HepG2 (cell line): Measurements from ENCODE around the gene CCNG1. TPM values are rescaled to one million over a fixed set of nuclear protein-coding genes. Genes with fewer than 3 reads are reported as not detected.

ENCODE experiments used
- ATAC-seq: fragments of 200-7000 bp; cut with Tn5 transposase; 3 replicates; pipeline ENCODE4 v1.9.1; 2020; ENCODE audit warnings: mild to moderate bottlenecking, moderate library complexity
- BruUV-seq: library from RNA; stranded (reverse); fragments of 400-500 nt; replicated peaks from 2 replicates; lab custom pipeline; 2021; lab: Mats Ljungman, UMichigan
- CTCF ChIA-PET: fragments of 300-600 bp; formaldehyde crosslinking; extraction: SDS; loops from one replicate; lab custom pipeline; 2021; ENCODE audit warnings: low total read pairs, inconsistent platforms, low intra/inter-chr PET ratio; lab: Yijun Ruan, JAX
- POLR2A ChIA-PET: fragments of 350-600 bp; sonication (Branson Sonifier 250); formaldehyde crosslinking; loops from one replicate; lab custom pipeline; 2020; ENCODE audit warnings: antibody characterized with exemption, inconsistent platforms; lab: Yijun Ruan, JAX
- DNase-seq: peaks from one replicate; pipeline ENCODE4 v3.0.0-alpha.2; 2015; ENCODE audit warnings: low spot score
- FAIRE-seq: peaks from 3 replicates; lab custom pipeline; 2011; peaks lifted over from hg19 to GRCh38; lab: Jason Lieb, UNC
- H2AFZ ChIP-seq: one replicate; pipeline ENCODE4 v1.6.1; 2011; ENCODE audit warnings: low read length, inconsistent platforms
- H3K27ac ChIP-seq: fragments of 300-600 bp; 3 replicates; pipeline ENCODE4 v1.8.0; 2011; ENCODE audit warnings: mixed run types, mild to moderate bottlenecking, mixed read lengths, low read length, inconsistent platforms; ENCODE audit not compliant: insufficient read depth; ENCODE audit errors: extremely low read length
- H3K27me3 ChIP-seq, 2 experiments: fragments of 200-600 bp in 1 of 2; 2 replicates in 1 of 2; 3 replicates in 1 of 2; pipeline versions ENCODE4 v1.6.0 to v1.8.0; 2011; ENCODE audit warnings: low read length in 2 of 2, mild to moderate bottlenecking in 2 of 2, moderate library complexity in 2 of 2, inconsistent platforms in 1 of 2; ENCODE audit not compliant: insufficient read depth in 2 of 2, control insufficient read depth in 1 of 2
- H3K36me3 ChIP-seq, 2 experiments: fragments of 200-600 bp in 1 of 2; replicated peaks in 1 of 2; 2 replicates in 1 of 2; 3 replicates in 1 of 2; pipeline versions ENCODE4 v1.5.1 to v1.8.0; 2011; ENCODE audit warnings: low read length in 2 of 2, inconsistent platforms in 1 of 2; ENCODE audit not compliant: insufficient read depth in 2 of 2, control insufficient read depth in 1 of 2
- H3K4me1 ChIP-seq: 2 replicates; pipeline ENCODE4 v1.5.1; 2012; ENCODE audit warnings: low read length, inconsistent platforms; ENCODE audit not compliant: insufficient read depth
- H3K4me2 ChIP-seq: 2 replicates; pipeline ENCODE4 v1.6.0; 2011; ENCODE audit warnings: low read depth, low read length, inconsistent platforms
- H3K4me3 ChIP-seq, 3 experiments: fragments of 200-600 bp in 1 of 3; sonication (generic), shearing (Covaris generic) in 1 of 3; replicated peaks in 1 of 3; 2 replicates each; pipeline ENCODE4 v1.5.1; 2011 to 2016; ENCODE audit warnings: low read length in 3 of 3, inconsistent platforms in 2 of 3, low read depth in 2 of 3, mild to moderate bottlenecking in 2 of 3, control low read depth in 1 of 3, mixed read lengths in 1 of 3; ENCODE audit not compliant: insufficient read depth in 1 of 3
- H3K79me2 ChIP-seq: one replicate; pipeline ENCODE4 v1.6.1; 2011; ENCODE audit warnings: low read length, inconsistent platforms; ENCODE audit not compliant: insufficient read depth
- H3K9ac ChIP-seq: 2 replicates; pipeline ENCODE4 v1.6.0; 2011; ENCODE audit warnings: mild to moderate bottlenecking, low read depth, low read length, inconsistent platforms; ENCODE audit not compliant: insufficient read depth
- H3K9me3 ChIP-seq: 2 replicates; pipeline ENCODE4 v1.5.1; 2012; ENCODE audit warnings: mild to moderate bottlenecking, low read length
- H4K20me1 ChIP-seq: 2 replicates; pipeline ENCODE4 v1.6.0; 2011; ENCODE audit warnings: inconsistent platforms, mild to moderate bottlenecking, low read length, moderate library complexity; ENCODE audit not compliant: insufficient read depth
- ARNT ChIP-seq: fragments of 450-650 bp; IDR thresholded peaks from 2 replicates; pipeline ENCODE4 v1.6.1; 2017
- CEBPB ChIP-seq: IDR thresholded peaks from 2 replicates; pipeline ENCODE4 v1.6.1; 2011; ENCODE audit warnings: low read depth, low read length, improper control_type of control experiment, borderline replicate concordance
- CEBPG ChIP-seq: IDR thresholded peaks from 2 replicates; pipeline ENCODE4 v1.6.1; 2016
- HNRNPUL1 ChIP-seq: fragments of 200-400 bp; formaldehyde crosslinking; IDR thresholded peaks from 2 replicates; pipeline ENCODE4 v1.6.1; 2017; ENCODE audit warnings: low read depth, mild to moderate bottlenecking, low read length, moderate library complexity
- IRF2 ChIP-seq: IDR thresholded peaks from 2 replicates; pipeline ENCODE4 v1.6.1; 2018; ENCODE audit warnings: missing genetic modification reagents, missing compliant biosample characterization
- NFE2L1 ChIP-seq: sonication (generic); formaldehyde crosslinking; IDR thresholded peaks from 2 replicates; pipeline ENCODE4 v1.4.0; 2020; ENCODE audit warnings: missing genetic modification reagents, mild to moderate bottlenecking, borderline replicate concordance
- RARA ChIP-seq: IDR thresholded peaks from 2 replicates; pipeline ENCODE4 v1.6.1; 2016; ENCODE audit warnings: missing genetic modification reagents, missing compliant biosample characterization
- RFXANK ChIP-seq: IDR thresholded peaks from 2 replicates; pipeline ENCODE4 v1.6.1; 2016
- RXRB ChIP-seq: IDR thresholded peaks from 2 replicates; pipeline ENCODE4 v1.6.1; 2016; ENCODE audit warnings: borderline replicate concordance, missing genetic modification reagents, missing compliant biosample characterization
- STAG1 ChIP-seq: sonication (generic); formaldehyde crosslinking; IDR thresholded peaks from 2 replicates; pipeline ENCODE4 v1.4.0; 2020; ENCODE audit warnings: missing genetic modification reagents
- ZNF205 ChIP-seq: IDR thresholded peaks from 2 replicates; pipeline ENCODE4 v1.6.1; 2018; ENCODE audit warnings: missing biosample characterization, missing genetic modification reagents
- ZNF549 ChIP-seq: sonication (generic); formaldehyde crosslinking; IDR thresholded peaks from 2 replicates; pipeline ENCODE4 v1.5.0; 2020; ENCODE audit warnings: missing genetic modification reagents
- ZNF703 ChIP-seq: sonication (generic); formaldehyde crosslinking; IDR thresholded peaks from 2 replicates; pipeline ENCODE4 v1.5.1; 2020; ENCODE audit warnings: missing genetic modification reagents, mild to moderate bottlenecking, moderate library complexity, borderline replicate concordance
- ZNF782 ChIP-seq: sonication (generic); formaldehyde crosslinking; IDR thresholded peaks from 2 replicates; pipeline ENCODE4 v1.4.0; 2020; ENCODE audit warnings: missing genetic modification reagents, mild to moderate bottlenecking, borderline replicate concordance
- ZNF883 ChIP-seq: sonication (generic); formaldehyde crosslinking; IDR thresholded peaks from 2 replicates; pipeline ENCODE4 v1.5.1; 2020; ENCODE audit warnings: mild to moderate bottlenecking, missing genetic modification reagents; ENCODE audit errors: not compliant biosample characterization
- WGBS: methylation state at CpG from one replicate; pipeline ENCODE4 v1.1.6; 2017; ENCODE audit warnings: low lambda C conversion rate; 5-methylcytosine and 5-hydroxymethylcytosine counted together
- in situ Hi-C: cut with HindIII; loops from 2 replicates; pipeline ENCODE4 v1.10.0; 2017; ENCODE audit warnings: low pct_unique_long_range_greater_than_20kb; ENCODE audit not compliant: extremely low pct_ligation_motif_present
- intact Hi-C: fragments of 100-400 bp; cut with micrococcal nuclease; formaldehyde crosslinking; loops from one replicate; pipeline ENCODE4 v1.10.0; 2022; ENCODE audit not compliant: unreplicated experiment
- polyA plus RNA-seq, 8 experiments: library from polyadenylated mRNA; depleted of rRNA in 3 of 8; stranded (reverse) in 7 of 8; unstranded in 1 of 8; fragments of >200 nt; fragmentation: Illumina TruSeq in 4 of 8; extraction: Trizol in 4 of 8; gene quantifications; 2 replicates each; pipeline versions ENCODE4 v1.2.1 to v1.2.3, GENCODE V29; 2011 to 2016; ENCODE audit warnings: low read depth in 4 of 8, missing spikeins in 1 of 8, mixed read lengths in 1 of 8; ENCODE audit not compliant: insufficient read depth in 1 of 8
- total RNA-seq, 5 experiments: library from RNA; depleted of rRNA; stranded (reverse); fragments of >200 nt; fragmentation: Illumina TruSeq; extraction: Trizol; gene quantifications; 2 replicates each; pipeline ENCODE4 v1.2.3, GENCODE V29; 2016; ENCODE audit warnings: low read depth in 1 of 5
- TF ChIP-seq, protein P1 (sequence below): sonication (generic); formaldehyde crosslinking; IDR thresholded peaks from 2 replicates; pipeline ENCODE4 v1.4.0; 2020; ENCODE audit warnings: missing genetic modification reagents, borderline replicate concordance
- TF ChIP-seq, protein P2 (sequence below): sonication (generic); formaldehyde crosslinking; IDR thresholded peaks from 2 replicates; pipeline ENCODE4 v1.5.0; 2020; ENCODE audit warnings: mild to moderate bottlenecking, missing genetic modification reagents, moderate library complexity
- TF ChIP-seq, protein P3 (sequence below): sonication (generic); formaldehyde crosslinking; IDR thresholded peaks from 2 replicates; pipeline ENCODE4 v1.4.0; 2020; ENCODE audit warnings: mild to moderate bottlenecking, missing genetic modification reagents
- TF ChIP-seq, protein P4 (sequence below): sonication (generic); formaldehyde crosslinking; IDR thresholded peaks from 2 replicates; pipeline ENCODE4 v1.5.0; 2020; ENCODE audit warnings: missing genetic modification reagents

Gene CCNG1
- total and polyA plus RNA-seq, 2 of the 13 experiments (the other 11 are each of a cell fraction or from before 2014, with no cell fraction given): 181 to 353 TPM

DNA sequence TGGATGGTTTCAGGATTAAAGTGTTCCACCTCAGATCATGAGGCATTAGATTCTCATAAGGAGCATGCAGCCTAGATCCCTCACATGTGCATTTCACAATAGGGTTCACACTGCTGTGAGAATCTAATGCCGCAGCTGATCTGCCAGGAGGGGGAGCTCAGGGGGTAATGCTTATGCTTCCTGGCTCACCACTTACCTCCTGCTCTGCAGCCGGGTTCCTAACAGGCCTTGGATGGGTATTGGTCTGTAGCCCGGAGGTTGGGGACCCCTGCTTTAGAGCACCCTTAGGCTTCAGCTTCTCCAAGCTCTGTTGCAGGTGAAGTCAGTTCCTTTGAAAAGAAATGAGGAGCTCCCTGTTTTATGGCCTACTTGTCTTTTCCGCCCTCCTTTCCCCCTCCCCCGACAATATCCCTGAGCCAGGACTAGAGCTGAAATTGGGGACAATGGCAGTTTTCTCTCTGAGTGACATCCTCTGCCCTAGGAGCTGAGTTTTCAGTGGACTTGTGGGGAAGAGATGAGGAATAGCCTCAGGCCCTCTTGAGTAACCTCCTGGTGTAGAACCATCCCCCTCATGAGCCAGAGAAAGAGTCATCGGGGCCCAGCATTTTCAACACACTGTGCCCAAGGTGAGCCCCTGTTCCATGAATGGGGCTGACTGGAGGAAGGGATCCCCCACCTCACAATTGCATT, 51.8 kb downstream of the CCNG1 start:
- peaks cover 2 to 27% of the 10 kb centered on the region in 2 experiments; a peak in 4 of 5 replicates for H3K36me3 ChIP-seq
- intact Hi-C loops (loop anchor here (1.0 kb wide), 1 partner anchor 14 kb away; no protein-coding TSS in a partner anchor), in situ Hi-C loops (no loop called here)
- DNase-seq (peak; percentile 18), ATAC-seq (peak; percentile 93), FAIRE-seq (no peak)
- 95% methylated on average over 5 of the region's 6 CpGs for WGBS
- no peak overlapping the region for H3K9ac ChIP-seq
- H3K9me3 ChIP-seq: no peaks in the 10 kb centered on the region
- H3K27ac ChIP-seq: no peak overlapping the region
- CTCF ChIA-PET: interaction anchor here (1.3 kb wide), 1 partner anchor 14 kb away, joined by 4 read pairs; no protein-coding TSS in a partner anchor
- no peak overlapping the region for H3K4me2 ChIP-seq
- POLR2A ChIA-PET: interaction anchor here (1.1 to 1.8 kb wide), 3 partner anchors 9 to 52 kb away, joined by 3 to 4 read pairs (median 4); partner anchors contain the start of genes CCNG1 and MAT2B
- no TSS peak for BruUV-seq
- H3K27me3 ChIP-seq: no peaks in the 10 kb centered on the region; a peak in 1 of 5 replicates
- H3K4me1 ChIP-seq: no peaks in the 10 kb centered on the region
- H4K20me1 ChIP-seq: no peaks in the 10 kb centered on the region
- no peak overlapping the region for H3K4me3 ChIP-seq
- H3K79me2 ChIP-seq: no peaks in the 10 kb centered on the region
- H2AFZ ChIP-seq: no peak overlapping the region
- TF ChIP-seq RFXANK (CRISPR knock-in tag): no peak
- TF ChIP-seq ZNF883 (CRISPR knock-in tag): no peak
- TF ChIP-seq RARA (CRISPR knock-in tag): no peak
- TF ChIP-seq NFE2L1: no peak
- peak; percentile 15; the same call in 1 of the 2 replicates for TF ChIP-seq STAG1 (CRISPR knock-in tag)
- TF ChIP-seq, protein P1, sequence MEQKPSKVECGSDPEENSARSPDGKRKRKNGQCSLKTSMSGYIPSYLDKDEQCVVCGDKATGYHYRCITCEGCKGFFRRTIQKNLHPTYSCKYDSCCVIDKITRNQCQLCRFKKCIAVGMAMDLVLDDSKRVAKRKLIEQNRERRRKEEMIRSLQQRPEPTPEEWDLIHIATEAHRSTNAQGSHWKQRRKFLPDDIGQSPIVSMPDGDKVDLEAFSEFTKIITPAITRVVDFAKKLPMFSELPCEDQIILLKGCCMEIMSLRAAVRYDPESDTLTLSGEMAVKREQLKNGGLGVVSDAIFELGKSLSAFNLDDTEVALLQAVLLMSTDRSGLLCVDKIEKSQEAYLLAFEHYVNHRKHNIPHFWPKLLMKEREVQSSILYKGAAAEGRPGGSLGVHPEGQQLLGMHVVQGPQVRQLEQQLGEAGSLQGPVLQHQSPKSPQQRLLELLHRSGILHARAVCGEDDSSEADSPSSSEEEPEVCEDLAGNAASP (CRISPR knock-in tag): no peak
- TF ChIP-seq, protein P2, sequence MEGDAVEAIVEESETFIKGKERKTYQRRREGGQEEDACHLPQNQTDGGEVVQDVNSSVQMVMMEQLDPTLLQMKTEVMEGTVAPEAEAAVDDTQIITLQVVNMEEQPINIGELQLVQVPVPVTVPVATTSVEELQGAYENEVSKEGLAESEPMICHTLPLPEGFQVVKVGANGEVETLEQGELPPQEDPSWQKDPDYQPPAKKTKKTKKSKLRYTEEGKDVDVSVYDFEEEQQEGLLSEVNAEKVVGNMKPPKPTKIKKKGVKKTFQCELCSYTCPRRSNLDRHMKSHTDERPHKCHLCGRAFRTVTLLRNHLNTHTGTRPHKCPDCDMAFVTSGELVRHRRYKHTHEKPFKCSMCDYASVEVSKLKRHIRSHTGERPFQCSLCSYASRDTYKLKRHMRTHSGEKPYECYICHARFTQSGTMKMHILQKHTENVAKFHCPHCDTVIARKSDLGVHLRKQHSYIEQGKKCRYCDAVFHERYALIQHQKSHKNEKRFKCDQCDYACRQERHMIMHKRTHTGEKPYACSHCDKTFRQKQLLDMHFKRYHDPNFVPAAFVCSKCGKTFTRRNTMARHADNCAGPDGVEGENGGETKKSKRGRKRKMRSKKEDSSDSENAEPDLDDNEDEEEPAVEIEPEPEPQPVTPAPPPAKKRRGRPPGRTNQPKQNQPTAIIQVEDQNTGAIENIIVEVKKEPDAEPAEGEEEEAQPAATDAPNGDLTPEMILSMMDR: peak; percentile 57
- TF ChIP-seq ZNF703: no peak
- no peak for TF ChIP-seq HNRNPUL1
- TF ChIP-seq, protein P3, sequence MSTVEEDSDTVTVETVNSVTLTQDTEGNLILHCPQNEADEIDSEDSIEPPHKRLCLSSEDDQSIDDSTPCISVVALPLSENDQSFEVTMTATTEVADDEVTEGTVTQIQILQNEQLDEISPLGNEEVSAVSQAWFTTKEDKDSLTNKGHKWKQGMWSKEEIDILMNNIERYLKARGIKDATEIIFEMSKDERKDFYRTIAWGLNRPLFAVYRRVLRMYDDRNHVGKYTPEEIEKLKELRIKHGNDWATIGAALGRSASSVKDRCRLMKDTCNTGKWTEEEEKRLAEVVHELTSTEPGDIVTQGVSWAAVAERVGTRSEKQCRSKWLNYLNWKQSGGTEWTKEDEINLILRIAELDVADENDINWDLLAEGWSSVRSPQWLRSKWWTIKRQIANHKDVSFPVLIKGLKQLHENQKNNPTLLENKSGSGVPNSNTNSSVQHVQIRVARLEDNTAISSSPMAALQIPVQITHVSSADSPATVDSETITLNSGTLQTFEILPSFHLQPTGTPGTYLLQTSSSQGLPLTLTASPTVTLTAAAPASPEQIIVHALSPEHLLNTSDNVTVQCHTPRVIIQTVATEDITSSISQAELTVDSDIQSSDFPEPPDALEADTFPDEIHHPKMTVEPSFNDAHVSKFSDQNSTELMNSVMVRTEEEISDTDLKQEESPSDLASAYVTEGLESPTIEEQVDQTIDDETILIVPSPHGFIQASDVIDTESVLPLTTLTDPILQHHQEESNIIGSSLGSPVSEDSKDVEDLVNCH (CRISPR knock-in tag): no peak
- peak; percentile 61 for TF ChIP-seq CEBPG (CRISPR knock-in tag)
- TF ChIP-seq, protein P4, sequence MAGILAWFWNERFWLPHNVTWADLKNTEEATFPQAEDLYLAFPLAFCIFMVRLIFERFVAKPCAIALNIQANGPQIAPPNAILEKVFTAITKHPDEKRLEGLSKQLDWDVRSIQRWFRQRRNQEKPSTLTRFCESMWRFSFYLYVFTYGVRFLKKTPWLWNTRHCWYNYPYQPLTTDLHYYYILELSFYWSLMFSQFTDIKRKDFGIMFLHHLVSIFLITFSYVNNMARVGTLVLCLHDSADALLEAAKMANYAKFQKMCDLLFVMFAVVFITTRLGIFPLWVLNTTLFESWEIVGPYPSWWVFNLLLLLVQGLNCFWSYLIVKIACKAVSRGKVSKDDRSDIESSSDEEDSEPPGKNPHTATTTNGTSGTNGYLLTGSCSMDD: no peak
- TF ChIP-seq RXRB: no peak
- TF ChIP-seq ZNF205 (CRISPR knock-in tag): no peak
- TF ChIP-seq ZNF549 (CRISPR knock-in tag): no peak
- TF ChIP-seq ARNT: no peak
- TF ChIP-seq ZNF782 (CRISPR knock-in tag): no peak
- no peak for TF ChIP-seq IRF2 (CRISPR knock-in tag)
- TF ChIP-seq CEBPB: peak; percentile 57; the same call in 1 of the 2 replicates
